H1 (cell line): ENCODE measurements around the gene ZNF805. TPM values are rescaled to one million over a fixed set of nuclear protein-coding genes. Genes with fewer than 3 reads are reported as not detected.

ENCODE experiments used
- CTCF ChIA-PET: fragments of 300-600 bp; sonication (Branson Sonifier 250); formaldehyde crosslinking; loops from one replicate; lab custom pipeline; 2021; ENCODE audit not compliant: partially characterized antibody; lab: Charles Lee
- POLR2A ChIA-PET: fragments of 300-600 bp; sonication (Branson Sonifier 250); formaldehyde crosslinking; loops from one replicate; lab custom pipeline; 2021; ENCODE audit warnings: inconsistent platforms; ENCODE audit not compliant: partially characterized antibody; lab: Charles Lee
- DNase-seq, 2 experiments: peaks; one replicate each; pipeline versions ENCODE4 v3.0.0 to v3.0.0-alpha.2; 2010 to 2022; ENCODE audit warnings: low spot score in 2 of 2, low read depth in 1 of 2, mixed read lengths in 1 of 2
- FAIRE-seq: peaks from 2 replicates; lab custom pipeline; 2011; peaks lifted over from hg19 to GRCh38; lab: Jason Lieb, UNC
- H2AFZ ChIP-seq: 2 replicates; pipeline ENCODE4 v1.8.1; 2012; ENCODE audit warnings: low read length, inconsistent platforms
- H2AK5ac ChIP-seq: 2 replicates; pipeline ENCODE4 v1.6.1; 2013; ENCODE audit warnings: low read depth, low read length
- H2BK120ac ChIP-seq: replicated peaks from 2 replicates; pipeline ENCODE3; 2013; ENCODE audit warnings: low read depth, low read length, inconsistent platforms
- H2BK12ac ChIP-seq: 2 replicates; pipeline ENCODE4 v1.6.1; 2013; ENCODE audit warnings: low read depth, low read length
- H2BK15ac ChIP-seq: 2 replicates; pipeline ENCODE4 v1.6.1; 2013; ENCODE audit warnings: low read length
- H2BK20ac ChIP-seq: 2 replicates; pipeline ENCODE4 v1.6.1; 2013; ENCODE audit warnings: low read length
- H2BK5ac ChIP-seq: 2 replicates; pipeline ENCODE4 v1.6.1; 2013; ENCODE audit warnings: low read depth, low read length
- H3K14ac ChIP-seq: 2 replicates; pipeline ENCODE4 v1.6.1; 2013; ENCODE audit warnings: inconsistent platforms; ENCODE audit not compliant: insufficient read length
- H3K18ac ChIP-seq: 2 replicates; pipeline ENCODE4 v1.6.1; 2013; ENCODE audit warnings: low read length; ENCODE audit errors: extremely low read depth
- H3K23ac ChIP-seq: 2 replicates; pipeline ENCODE4 v1.6.1; 2013; ENCODE audit warnings: inconsistent platforms; ENCODE audit not compliant: insufficient read length
- H3K23me2 ChIP-seq: 2 replicates; pipeline ENCODE4 v1.6.1; 2013; ENCODE audit warnings: low read depth, low read length
- H3K27ac ChIP-seq: 2 replicates; pipeline ENCODE4 v1.6.1; 2011; ENCODE audit warnings: low read depth, low read length, inconsistent platforms
- H3K27me3 ChIP-seq, 4 experiments: replicated peaks in 1 of 4; 1 replicate in 1 of 4; 2 replicates in 3 of 4; pipeline versions ENCODE4 v1.6.1 to v1.8.1; 2011 to 2013; ENCODE audit warnings: low read length in 3 of 4, mild to moderate bottlenecking in 3 of 4, inconsistent platforms in 2 of 4, mixed read lengths in 2 of 4, moderate library complexity in 1 of 4; ENCODE audit not compliant: control insufficient read depth in 3 of 4, insufficient read depth in 3 of 4; ENCODE audit errors: extremely low read depth in 1 of 4
- H3K36me3 ChIP-seq, 4 experiments: 2 replicates each; pipeline versions ENCODE4 v1.6.1 to v1.8.1; 2011 to 2013; ENCODE audit warnings: mild to moderate bottlenecking in 4 of 4, low read length in 3 of 4, moderate library complexity in 2 of 4, control low read depth in 1 of 4, inconsistent platforms in 1 of 4; ENCODE audit not compliant: insufficient read depth in 4 of 4, control insufficient read depth in 2 of 4
- H3K4ac ChIP-seq: replicated peaks from 2 replicates; pipeline ENCODE3; 2013; ENCODE audit warnings: low read length, low read depth, mixed read lengths, inconsistent platforms; ENCODE audit not compliant: insufficient read length
- H3K4me1 ChIP-seq, 4 experiments: replicated peaks in 1 of 4; 1 replicate in 1 of 4; 2 replicates in 3 of 4; pipeline versions ENCODE4 v1.6.1 to v1.8.1; 2011 to 2013; ENCODE audit warnings: low read length in 3 of 4, inconsistent platforms in 2 of 4, mixed read lengths in 1 of 4; ENCODE audit not compliant: insufficient read depth in 4 of 4, control insufficient read depth in 3 of 4
- H3K4me2 ChIP-seq, 2 experiments: 2 replicates each; pipeline versions ENCODE4 v1.6.1 to v1.8.1; 2011 to 2013; ENCODE audit warnings: low read depth in 2 of 2, low read length in 2 of 2, control low read depth in 1 of 2, inconsistent platforms in 1 of 2, mild to moderate bottlenecking in 1 of 2; ENCODE audit not compliant: insufficient read depth in 1 of 2
- H3K4me3 ChIP-seq, 4 experiments: fragments of 200-600, 300-600 bp in 1 of 4; sonication (generic), shearing (Covaris generic), sonication (Bioruptor Twin) in 1 of 4; 2 replicates each; pipeline versions ENCODE4 v1.5.1 to v1.8.1; 2011 to 2016; ENCODE audit warnings: low read length in 4 of 4, low read depth in 3 of 4, control low read depth in 2 of 4, inconsistent platforms in 2 of 4, mild to moderate bottlenecking in 2 of 4, mixed read lengths in 1 of 4, moderate library complexity in 1 of 4; ENCODE audit not compliant: insufficient read depth in 2 of 4; ENCODE audit errors: extremely low read depth in 1 of 4
- H3K56ac ChIP-seq: replicated peaks from 2 replicates; pipeline ENCODE3; 2013; ENCODE audit warnings: low read depth, mild to moderate bottlenecking, mixed read lengths, low read length, inconsistent platforms; ENCODE audit not compliant: insufficient read length
- H3K79me1 ChIP-seq: 2 replicates; pipeline ENCODE4 v1.6.1; 2013; ENCODE audit warnings: low read depth, low read length, control low read depth
- H3K79me2 ChIP-seq, 2 experiments: 2 replicates each; pipeline versions ENCODE4 v1.6.1 to v1.8.1; 2012 to 2013; ENCODE audit warnings: low read length in 2 of 2, mild to moderate bottlenecking in 2 of 2, inconsistent platforms in 1 of 2; ENCODE audit not compliant: insufficient read depth in 2 of 2, control insufficient read depth in 1 of 2
- H3K9ac ChIP-seq, 4 experiments: replicated peaks in 1 of 4; 1 replicate in 1 of 4; 2 replicates in 3 of 4; pipeline versions ENCODE4 v1.6.1 to v1.8.1; 2011 to 2013; ENCODE audit warnings: low read depth in 3 of 4, low read length in 3 of 4, control low read depth in 2 of 4, mild to moderate bottlenecking in 2 of 4, moderate library complexity in 2 of 4, inconsistent platforms in 1 of 4; ENCODE audit errors: extremely low read depth in 1 of 4
- H3K9me3 ChIP-seq, 2 experiments: 2 replicates each; pipeline versions ENCODE4 v1.6.1 to v1.8.1; 2012 to 2013; ENCODE audit warnings: mild to moderate bottlenecking in 2 of 2, moderate library complexity in 2 of 2, control low read depth in 1 of 2, inconsistent platforms in 1 of 2, low read depth in 1 of 2, low read length in 1 of 2, mixed read lengths in 1 of 2; ENCODE audit not compliant: insufficient read depth in 2 of 2
- H4K20me1 ChIP-seq, 2 experiments: replicated peaks in 1 of 2; 2 replicates each; pipeline versions ENCODE3 to v1.8.1; 2011 to 2013; ENCODE audit warnings: inconsistent platforms in 2 of 2, low read length in 2 of 2, mild to moderate bottlenecking in 1 of 2; ENCODE audit not compliant: insufficient read depth in 2 of 2, control insufficient read depth in 1 of 2
- H4K5ac ChIP-seq: 2 replicates; pipeline ENCODE4 v1.6.1; 2013; ENCODE audit warnings: low read length, low read depth, mixed read lengths, inconsistent platforms; ENCODE audit not compliant: insufficient read length
- H4K8ac ChIP-seq: 2 replicates; pipeline ENCODE4 v1.8.0; 2013; ENCODE audit warnings: mild to moderate bottlenecking, moderate library complexity, low read length, inconsistent platforms; ENCODE audit not compliant: insufficient read depth; ENCODE audit errors: extremely low read depth
- H4K91ac ChIP-seq: replicated peaks from 2 replicates; pipeline ENCODE3; 2013; ENCODE audit warnings: low read length, mixed read lengths, inconsistent platforms; ENCODE audit not compliant: insufficient read length
- BACH1 ChIP-seq: IDR thresholded peaks from 2 replicates; pipeline ENCODE4 v1.6.1; 2012; ENCODE audit warnings: low read length, improper control_type of control experiment
- BRCA1 ChIP-seq: IDR thresholded peaks from 2 replicates; pipeline ENCODE4 v1.6.1; 2012; ENCODE audit warnings: low read depth, low read length, improper control_type of control experiment
- CBX5 ChIP-seq: fragments of 300-800, 300-1000 bp; sonication (generic); IDR thresholded peaks from 2 replicates; pipeline ENCODE4 v1.7.1; 2016; ENCODE audit warnings: antibody characterized with exemption, low read length, low read depth
- CEBPB ChIP-seq: IDR thresholded peaks from 2 replicates; pipeline ENCODE4 v1.6.1; 2012; ENCODE audit warnings: low read depth, low read length
- CTBP2 ChIP-seq: IDR thresholded peaks from 2 replicates; pipeline ENCODE4 v1.7.0; 2011; ENCODE audit warnings: borderline replicate concordance, mild to moderate bottlenecking, moderate library complexity, mixed read lengths, low read length; ENCODE audit not compliant: insufficient read depth, insufficient read length
- EGR1 ChIP-seq: IDR thresholded peaks from 2 replicates; pipeline ENCODE4 v1.6.1; 2011; ENCODE audit warnings: low read depth, low read length, borderline replicate concordance
- MAFK ChIP-seq: IDR thresholded peaks from 2 replicates; pipeline ENCODE4 v1.6.1; 2012; ENCODE audit warnings: low read depth, mild to moderate bottlenecking, improper control_type of control experiment, low read length
- POLR2A ChIP-seq, 2 experiments: IDR thresholded peaks; 1 replicate in 1 of 2; 2 replicates in 1 of 2; pipeline ENCODE4 v1.6.1; 2011; ENCODE audit warnings: low read depth in 2 of 2, low read length in 2 of 2, mild to moderate bottlenecking in 2 of 2; ENCODE audit errors: control extremely low read depth in 1 of 2
- POLR2AphosphoS5 ChIP-seq: IDR thresholded peaks from 2 replicates; pipeline ENCODE4 v1.6.1; 2011; ENCODE audit warnings: low read depth, low read length
- SRF ChIP-seq: IDR thresholded peaks from 2 replicates; pipeline ENCODE4 v1.6.1; 2011; ENCODE audit warnings: mild to moderate bottlenecking, low read depth, low read length, moderate library complexity
- WGBS, 2 experiments: shearing (Covaris generic) in 1 of 2; methylation state at CpG; one replicate each; pipeline versions ENCODE4 v1.1.6 to v1.1.7; 2013 to 2015; ENCODE audit warnings: low lambda C conversion rate in 2 of 2, mixed read lengths in 2 of 2, inconsistent platforms in 1 of 2, low coverage in 1 of 2, missing lambda C conversion rate in 1 of 2; ENCODE audit not compliant: insufficient replicate concordance in 2 of 2, insufficient coverage in 1 of 2, insufficient read length in 1 of 2; ENCODE audit errors: extremely low coverage in 1 of 2, missing lambda C conversion rate in 1 of 2; 5-methylcytosine and 5-hydroxymethylcytosine counted together
- polyA plus RNA-seq, 7 experiments: library from polyadenylated mRNA; depleted of rRNA in 3 of 7; stranded (reverse) in 5 of 7; unstranded in 2 of 7; fragments of >200 nt in 5 of 7; fragments of 200-250 nt in 2 of 7; gene quantifications; 1 replicate in 5 of 7; 2 replicates in 1 of 7; 4 replicates in 1 of 7; pipeline versions ENCODE4 v1.2.1 to v1.2.3, GENCODE V29; 2011 to 2013; ENCODE audit warnings: missing spikeins in 2 of 7, mixed read lengths in 2 of 7
- total RNA-seq: library from RNA; stranded (reverse); fragmentation: NEBNext Ultra II Directional; extraction: Animal tissue kit (Norgen Biotek cat#: 25700); gene quantifications from 2 replicates; pipeline ENCODE4 v1.2.1, GENCODE V29; 2021
- TF ChIP-seq, protein P1 (sequence below), 3 experiments: IDR thresholded peaks; 1 replicate in 2 of 3; 2 replicates in 1 of 3; pipeline versions ENCODE4 v1.5.1 to v1.6.1; 2011; ENCODE audit warnings: low read length in 3 of 3, mild to moderate bottlenecking in 3 of 3, inconsistent platforms in 2 of 3, low read depth in 1 of 3, moderate library complexity in 1 of 3; ENCODE audit not compliant: insufficient read depth in 1 of 3; ENCODE audit errors: control extremely low read depth in 1 of 3
- TF ChIP-seq, protein P2 (sequence below): IDR thresholded peaks from 2 replicates; pipeline ENCODE4 v1.6.1; 2011; ENCODE audit warnings: low read length, improper control_type of control experiment

ZNF805 gene
- total and polyA plus RNA-seq, 2 of the 8 experiments (the other 6 are each of a cell fraction or from before 2014, with no cell fraction given), result 2.3 to 14.8 TPM

DNA sequence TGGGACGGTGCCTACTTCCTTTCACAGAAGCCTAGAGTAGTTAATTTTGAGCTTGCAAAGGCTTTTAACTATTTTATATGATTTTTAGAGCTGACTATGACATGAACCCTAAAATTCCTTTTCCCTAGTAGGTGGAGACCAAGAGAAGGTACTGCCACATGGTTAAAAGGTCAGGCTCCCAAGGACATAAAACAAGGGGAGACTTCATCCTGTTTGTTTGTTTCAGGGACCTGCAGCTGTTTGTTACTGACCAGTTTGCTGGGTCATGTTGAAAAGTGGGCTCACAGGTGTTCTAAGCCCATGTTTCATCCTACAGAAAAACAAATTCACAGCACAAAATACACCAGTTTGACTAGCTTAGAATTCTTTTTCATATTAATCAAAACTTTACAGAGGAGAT lies 36.0 kb downstream of the ZNF805 start:
- no peak overlapping the region for H3K14ac ChIP-seq
- no peak overlapping the region for H2AFZ ChIP-seq
- no peak overlapping the region for H3K4me2 ChIP-seq
- H3K9me3 ChIP-seq, result no peaks in the 10 kb centered on the region
- 100% methylated on average over 1 of the region's 1 CpG; no CpG with 5 or more reads in 1 of the 2 experiments for WGBS, 2 experiments
- ChIA-PET CTCF (interaction anchor here (0.9 kb wide), 1 partner anchor 37 kb away, joined by 5 read pairs; no protein-coding TSS in a partner anchor), POLR2A (interaction anchor here (1.2 kb wide), 1 partner anchor 14 kb away, joined by 4 read pairs; no protein-coding TSS in a partner anchor)
- no peak overlapping the region for H3K9ac ChIP-seq
- no peak overlapping the region for H3K4me3 ChIP-seq
- H3K56ac ChIP-seq, result no peak overlapping the region
- FAIRE-seq, result no peak
- H4K5ac ChIP-seq, result no peak overlapping the region
- H3K27ac ChIP-seq, result no peak overlapping the region
- DNase-seq, result no peak
- H4K20me1 ChIP-seq, result no peaks in the 10 kb centered on the region
- H2BK12ac ChIP-seq, result no peak overlapping the region
- no peak overlapping the region for H2BK20ac ChIP-seq
- H3K4me1 ChIP-seq, result no peaks in the 10 kb centered on the region; a peak in 1 of 7 replicates
- H3K27me3 ChIP-seq, result no peaks in the 10 kb centered on the region
- no peak overlapping the region for H3K4ac ChIP-seq
- no peaks in the 10 kb centered on the region; the same call in 1 of the 2 replicates for H3K79me1 ChIP-seq
- H4K8ac ChIP-seq, result no peak overlapping the region
- no peak overlapping the region for H2BK120ac ChIP-seq
- no peak overlapping the region for H2BK5ac ChIP-seq
- no peak overlapping the region for H3K23ac ChIP-seq
- H3K79me2 ChIP-seq, result peaks cover 7 to 9% of the 10 kb centered on the region in 2 experiments
- H2BK15ac ChIP-seq, result no peak overlapping the region
- H4K91ac ChIP-seq, result no peak overlapping the region
- H2AK5ac ChIP-seq, result no peak overlapping the region
- no peak overlapping the region for H3K18ac ChIP-seq
- no peaks in the 10 kb centered on the region for H3K36me3 ChIP-seq
- peaks cover 6% of the 10 kb centered on the region for H3K23me2 ChIP-seq
- TF ChIP-seq BACH1 (no peak), BRCA1 (no peak), CTBP2 (no peak), MAFK (no peak), POLR2AphosphoS5 (no peak), POLR2A (IDR thresholded peaks at IDR 0.05; ENCODE audit: control extremely low read depth in 1 of 2, low read depth in 2 of 2, low read length in 2 of 2) (no peak), CEBPB (no peak), SRF (no peak), EGR1 (no peak), CBX5 (no peak)
- TF ChIP-seq, protein P1, sequence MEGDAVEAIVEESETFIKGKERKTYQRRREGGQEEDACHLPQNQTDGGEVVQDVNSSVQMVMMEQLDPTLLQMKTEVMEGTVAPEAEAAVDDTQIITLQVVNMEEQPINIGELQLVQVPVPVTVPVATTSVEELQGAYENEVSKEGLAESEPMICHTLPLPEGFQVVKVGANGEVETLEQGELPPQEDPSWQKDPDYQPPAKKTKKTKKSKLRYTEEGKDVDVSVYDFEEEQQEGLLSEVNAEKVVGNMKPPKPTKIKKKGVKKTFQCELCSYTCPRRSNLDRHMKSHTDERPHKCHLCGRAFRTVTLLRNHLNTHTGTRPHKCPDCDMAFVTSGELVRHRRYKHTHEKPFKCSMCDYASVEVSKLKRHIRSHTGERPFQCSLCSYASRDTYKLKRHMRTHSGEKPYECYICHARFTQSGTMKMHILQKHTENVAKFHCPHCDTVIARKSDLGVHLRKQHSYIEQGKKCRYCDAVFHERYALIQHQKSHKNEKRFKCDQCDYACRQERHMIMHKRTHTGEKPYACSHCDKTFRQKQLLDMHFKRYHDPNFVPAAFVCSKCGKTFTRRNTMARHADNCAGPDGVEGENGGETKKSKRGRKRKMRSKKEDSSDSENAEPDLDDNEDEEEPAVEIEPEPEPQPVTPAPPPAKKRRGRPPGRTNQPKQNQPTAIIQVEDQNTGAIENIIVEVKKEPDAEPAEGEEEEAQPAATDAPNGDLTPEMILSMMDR (IDR thresholded peaks at IDR 0.05; ENCODE audit: control extremely low read depth in 1 of 3, insufficient read depth in 1 of 3, low read depth in 1 of 3, low read length in 3 of 3), result no peak
- TF ChIP-seq, protein P2, sequence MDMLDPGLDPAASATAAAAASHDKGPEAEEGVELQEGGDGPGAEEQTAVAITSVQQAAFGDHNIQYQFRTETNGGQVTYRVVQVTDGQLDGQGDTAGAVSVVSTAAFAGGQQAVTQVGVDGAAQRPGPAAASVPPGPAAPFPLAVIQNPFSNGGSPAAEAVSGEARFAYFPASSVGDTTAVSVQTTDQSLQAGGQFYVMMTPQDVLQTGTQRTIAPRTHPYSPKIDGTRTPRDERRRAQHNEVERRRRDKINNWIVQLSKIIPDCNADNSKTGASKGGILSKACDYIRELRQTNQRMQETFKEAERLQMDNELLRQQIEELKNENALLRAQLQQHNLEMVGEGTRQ, result no peak
